Epidermal melanocyte (primary cell): ENCODE results near the gene KEL.
"Not testable (repeated sequence)": the region's sequence is repeated elsewhere in the genome, so short reads cannot be mapped to it uniquely, and the experiment has no call there.

ENCODE experiments used
- DNase-seq: peaks from one replicate; pipeline ENCODE4 v3.0.0; 2011; ENCODE audit warnings: low spot score; ENCODE audit not compliant: insufficient read length

KEL gene

GRCh38 chr7:142961973-142962926 lies at the start of gene KEL:
Gene KEL (minus strand): TSS chr7:142962363. CDS start chr7:142962206, 157 bp downstream.
- no peak for DNase-seq

- DNase-seq = peak; percentile 34
These were observed 46.1 kb upstream of the KEL start for GRCh38 chr7:143008007-143008901.

GRCh38 chr7:143005632-143006260 lies 43.6 kb upstream of the KEL start:
- DNase-seq = no peak

GRCh38 chr7:143003393-143004051 lies 41.4 kb upstream of the KEL start:
- no peak for DNase-seq

GRCh38 chr7:143002898-143003297 lies 40.7 kb upstream of the KEL start:
- no peak for DNase-seq

GRCh38 chr7:143002106-143002505 lies 39.9 kb upstream of the KEL start:
- DNase-seq = no peak

- DNase-seq = no peak
These were observed 38.5 kb upstream of the KEL start for GRCh38 chr7:143000648-143001047.

- no peak for DNase-seq
These were observed 37.6 kb upstream of the KEL start for GRCh38 chr7:142999793-143000192.

GRCh38 chr7:142998966-142999365 lies 36.8 kb upstream of the KEL start:
- no peak for DNase-seq

- no peak for DNase-seq
These were observed 35.4 kb upstream of the KEL start for GRCh38 chr7:142997456-142997989.

- DNase-seq = no peak
These were observed 30.3 kb upstream of the KEL start for GRCh38 chr7:142992427-142992826.

GRCh38 chr7:142984297-142984696 lies 22.1 kb upstream of the KEL start:
- DNase-seq = no peak

- no peak for DNase-seq
These were observed 21.7 kb upstream of the KEL start for GRCh38 chr7:142983825-142984224.

- not testable (repeated sequence) for DNase-seq
These were observed 16.2 kb upstream of the KEL start for GRCh38 chr7:142978402-142978801.

- no peak for DNase-seq
These were observed 12.5 kb upstream of the KEL start for GRCh38 chr7:142974626-142975025.

GRCh38 chr7:142969183-142969582 lies 7.0 kb upstream of the KEL start:
- DNase-seq = no peak

GRCh38 chr7:142968229-142968628 lies 6.1 kb upstream of the KEL start:
- no peak for DNase-seq

- DNase-seq = no peak
These were observed 2.5 kb upstream of the KEL start for GRCh38 chr7:142964502-142965246.

GRCh38 chr7:142963993-142964392 lies 1.8 kb upstream of the KEL start:
- DNase-seq = no peak

GRCh38 chr7:142962991-142963390 lies 828 bp upstream of the KEL start:
- no peak for DNase-seq
